Activated naive CD8-positive, alpha-beta T cell treated with anti-CD3 and anti-CD28 coated beads for 36 hours (primary cell): ENCODE results near the gene SLC25A45. TPM values are rescaled to one million over a fixed set of nuclear protein-coding genes. Genes with fewer than 3 reads are reported as not detected.

Experiments
- DNase-seq: peaks from one replicate; pipeline ENCODE4 v3.0.0; 2021
- H3K27ac Mint-ChIP-seq: one replicate; pipeline ENCODE4 v1.8.0; 2022; ENCODE audit warnings: mild to moderate bottlenecking, moderate library complexity, mixed read lengths
- H3K27me3 Mint-ChIP-seq: one replicate; pipeline ENCODE4 v1.8.0; 2022; ENCODE audit warnings: mild to moderate bottlenecking, mixed read lengths
- H3K36me3 Mint-ChIP-seq: one replicate; pipeline ENCODE4 v1.8.0; 2021; ENCODE audit warnings: mild to moderate bottlenecking, mixed read lengths
- H3K4me1 Mint-ChIP-seq: one replicate; pipeline ENCODE4 v1.8.0; 2021; ENCODE audit warnings: mixed read lengths
- H3K4me3 Mint-ChIP-seq: one replicate; pipeline ENCODE4 v1.8.0; 2022; ENCODE audit warnings: mild to moderate bottlenecking, moderate library complexity, mixed read lengths
- H3K9me3 Mint-ChIP-seq: one replicate; pipeline ENCODE4 v1.8.0; 2022; ENCODE audit warnings: mixed read lengths
- total RNA-seq, 2 experiments: library from RNA; stranded (reverse); gene quantifications; one replicate each; pipeline ENCODE4 v1.2.3, GENCODE V29; 2021

SLC25A45 gene
- total RNA-seq, 2 experiments from 2014 or later: 15.4 to 15.7 TPM

DNA sequence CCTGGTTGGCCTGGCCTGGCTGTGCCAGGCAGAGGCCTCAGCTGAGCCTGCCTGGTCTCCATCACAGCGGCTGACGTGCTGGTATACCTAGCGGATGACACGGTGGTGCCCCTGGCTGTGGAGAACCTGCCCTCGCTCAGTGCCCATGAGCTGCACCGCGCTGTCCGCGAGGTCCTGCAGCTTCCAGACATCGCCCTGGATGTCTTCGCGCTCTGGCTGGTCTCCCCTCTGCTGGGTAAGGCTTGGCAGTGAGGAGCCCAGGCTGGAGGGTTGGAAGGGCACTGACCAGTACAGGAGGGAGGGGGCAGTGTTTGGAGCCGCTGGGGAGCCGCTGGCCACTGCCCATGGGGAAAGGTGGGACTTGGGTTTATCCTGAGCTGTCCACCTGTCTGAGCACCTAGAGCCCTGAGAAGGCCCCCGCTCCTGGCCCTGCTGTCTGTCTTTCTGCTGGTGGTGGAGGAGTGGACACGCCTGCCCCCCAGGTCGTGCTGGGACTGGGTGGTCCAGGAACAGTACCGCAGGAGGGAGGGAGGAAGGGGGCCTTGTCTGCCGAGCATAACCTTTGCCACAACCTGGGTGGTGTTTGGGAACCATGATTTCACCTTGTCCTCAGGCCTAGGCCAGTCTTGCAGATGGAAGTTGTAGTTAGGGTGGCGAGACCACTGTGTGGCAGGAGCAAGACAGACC is 7.0 kb upstream of the SLC25A45 start:
- peaks cover 6% of the 10 kb centered on the region for H3K36me3 Mint-ChIP-seq
- peak overlapping the region; percentile 34 for H3K27ac Mint-ChIP-seq
- peaks cover 50% of the 10 kb centered on the region for H3K4me1 Mint-ChIP-seq
- no peaks in the 10 kb centered on the region for H3K9me3 Mint-ChIP-seq
- H3K27me3 Mint-ChIP-seq: no peaks in the 10 kb centered on the region
- peak overlapping the region; percentile 22 for H3K4me3 Mint-ChIP-seq
- no peak for DNase-seq

DNA sequence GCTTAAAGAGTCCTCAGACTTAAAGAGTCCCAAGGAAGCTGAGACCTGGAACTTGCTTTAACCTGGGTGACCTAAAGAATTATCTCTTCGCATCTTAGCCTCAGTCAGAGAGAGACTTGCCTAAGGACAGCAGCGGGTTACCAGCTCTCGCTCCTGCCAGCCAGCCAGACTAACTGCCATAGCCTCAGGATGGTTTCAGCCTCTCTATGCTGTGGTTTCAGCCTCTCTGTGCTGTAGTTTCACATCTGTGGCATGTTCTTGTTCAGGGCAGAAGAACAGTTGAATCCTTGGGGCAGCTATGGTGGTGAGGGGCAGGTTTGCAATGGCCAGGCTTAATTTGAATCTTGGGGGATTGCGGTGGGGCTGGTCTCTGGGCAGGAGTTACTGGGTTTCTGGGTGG is 6.3 kb upstream of the SLC25A45 start:
- H3K4me1 Mint-ChIP-seq: peaks cover 57% of the 10 kb centered on the region
- DNase-seq: no peak
- no peaks in the 10 kb centered on the region for H3K27me3 Mint-ChIP-seq
- no peaks in the 10 kb centered on the region for H3K9me3 Mint-ChIP-seq
- H3K27ac Mint-ChIP-seq: peak overlapping the region; percentile 17
- H3K36me3 Mint-ChIP-seq: peaks cover 6% of the 10 kb centered on the region
- peak overlapping the region; percentile 94 for H3K4me3 Mint-ChIP-seq

DNA sequence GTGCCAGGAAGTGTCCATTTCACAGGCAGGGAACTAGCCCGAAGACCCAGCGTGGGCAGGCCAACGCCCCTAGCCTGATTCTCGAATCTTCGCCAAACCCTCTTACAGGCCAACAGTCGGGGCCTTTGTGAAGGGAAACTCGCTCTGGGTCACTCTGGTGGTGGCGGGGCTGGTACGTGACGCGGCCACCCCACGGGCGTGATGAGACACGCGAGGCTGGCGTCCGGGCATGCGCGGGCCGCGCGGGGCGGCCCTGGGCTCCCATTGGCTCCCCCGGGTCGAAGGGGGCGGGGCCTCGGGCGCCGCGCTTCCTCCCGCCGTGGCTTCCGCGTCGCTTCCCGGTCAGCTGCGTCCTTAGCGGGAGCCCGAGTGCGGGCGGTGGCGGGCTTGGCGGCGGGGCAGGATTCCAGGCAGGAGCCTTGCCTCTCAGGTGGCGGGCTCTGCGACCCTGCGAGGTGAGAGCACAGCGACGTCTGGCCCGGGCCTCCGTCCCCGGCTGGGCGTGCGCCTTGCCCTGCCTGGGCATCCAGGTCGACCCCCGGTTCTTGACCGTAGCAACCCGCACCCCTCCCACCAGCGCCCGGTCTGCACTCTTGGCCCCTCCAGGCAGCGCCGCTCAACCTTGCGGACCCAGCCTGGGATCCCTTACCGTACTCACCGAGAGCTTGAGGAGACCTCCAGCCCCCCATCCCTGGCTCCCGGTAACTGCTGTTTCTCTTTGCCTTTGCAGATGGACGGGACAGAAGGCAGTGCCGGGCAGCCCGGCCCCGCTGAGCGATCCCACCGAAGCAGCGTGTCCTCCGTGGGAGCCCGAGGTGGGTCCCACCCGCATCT is 4.1 kb upstream of the SLC25A45 start, which contains the start of gene FRMD8:
Gene FRMD8, plus strand, starts transcription at position 331 of the 834 bp plus-strand sequence. Its CDS starts 400 bp downstream, at position 731.
- Mint-ChIP-seq H3K9me3 (no peaks in the 10 kb centered on the region), H3K36me3 (peaks cover 6% of the 10 kb centered on the region), H3K4me1 (peaks cover 65% of the 10 kb centered on the region), H3K27me3 (no peaks in the 10 kb centered on the region), H3K27ac (peak within 1 kb of the TSS; percentile 99), H3K4me3 (peak within 1 kb of the TSS; percentile 94)
- peak; percentile 86 for DNase-seq

DNA sequence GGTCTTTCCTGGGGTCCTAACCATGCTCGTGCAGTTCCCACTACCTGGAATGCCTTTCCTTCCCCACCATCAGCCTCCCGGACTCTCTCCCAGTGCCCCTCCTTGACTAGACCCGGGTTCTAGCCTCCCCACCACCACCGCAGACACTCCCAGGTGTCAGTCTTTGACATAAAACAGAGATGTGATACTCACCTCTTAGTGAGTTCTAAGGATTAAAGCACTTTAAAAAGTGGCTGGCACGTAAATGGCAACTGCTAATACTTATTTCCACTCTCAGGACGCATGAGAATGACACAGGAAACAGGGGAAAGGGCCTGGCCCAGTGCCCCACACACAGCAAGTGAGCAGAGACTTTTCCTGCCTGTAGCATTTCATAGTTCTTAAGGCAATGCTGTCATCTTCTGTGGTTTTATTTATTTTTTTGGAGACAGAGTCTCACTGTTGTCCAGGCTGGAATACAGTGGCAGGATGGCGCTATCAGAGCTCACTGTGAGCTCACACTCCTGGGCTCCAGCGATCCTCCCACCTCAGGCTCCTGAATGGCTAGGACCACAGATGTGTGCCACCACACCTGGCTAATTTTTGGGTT is 1.9 kb upstream of the SLC25A45 start:
- peaks cover 64% of the 10 kb centered on the region for H3K4me1 Mint-ChIP-seq
- H3K27me3 Mint-ChIP-seq: no peaks in the 10 kb centered on the region
- H3K27ac Mint-ChIP-seq: peak overlapping the region; percentile 99
- peak overlapping the region; percentile 64 for H3K4me3 Mint-ChIP-seq
- no peaks in the 10 kb centered on the region for H3K9me3 Mint-ChIP-seq
- H3K36me3 Mint-ChIP-seq: peaks cover 6% of the 10 kb centered on the region
- peak; percentile 30 for DNase-seq

DNA sequence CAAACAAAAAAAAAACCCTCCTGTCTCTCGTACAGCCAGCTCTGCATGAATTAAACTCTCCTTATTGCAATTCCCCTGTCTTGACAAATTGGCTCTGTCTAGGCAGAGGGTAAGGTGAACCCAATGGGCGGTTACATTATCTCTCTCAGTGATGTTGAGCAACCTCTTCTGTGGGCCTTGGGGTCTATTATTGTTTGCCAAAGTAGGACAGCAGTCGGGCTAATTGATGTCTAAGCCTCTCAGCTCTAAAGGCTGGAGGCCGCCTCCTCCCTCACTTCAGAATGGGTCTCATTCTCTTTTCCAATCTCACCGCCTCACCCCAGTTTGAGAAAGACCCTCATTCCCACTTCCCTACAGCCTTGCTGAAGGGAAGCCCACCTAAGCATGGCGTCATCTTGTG is 1.3 kb upstream of the SLC25A45 start:
- H3K4me1 Mint-ChIP-seq: peaks cover 59% of the 10 kb centered on the region
- no peak for DNase-seq
- H3K4me3 Mint-ChIP-seq: peak overlapping the region; percentile 64
- H3K9me3 Mint-ChIP-seq: no peaks in the 10 kb centered on the region
- peaks cover 6% of the 10 kb centered on the region for H3K36me3 Mint-ChIP-seq
- H3K27me3 Mint-ChIP-seq: no peaks in the 10 kb centered on the region
- peak overlapping the region; percentile 99 for H3K27ac Mint-ChIP-seq

DNA sequence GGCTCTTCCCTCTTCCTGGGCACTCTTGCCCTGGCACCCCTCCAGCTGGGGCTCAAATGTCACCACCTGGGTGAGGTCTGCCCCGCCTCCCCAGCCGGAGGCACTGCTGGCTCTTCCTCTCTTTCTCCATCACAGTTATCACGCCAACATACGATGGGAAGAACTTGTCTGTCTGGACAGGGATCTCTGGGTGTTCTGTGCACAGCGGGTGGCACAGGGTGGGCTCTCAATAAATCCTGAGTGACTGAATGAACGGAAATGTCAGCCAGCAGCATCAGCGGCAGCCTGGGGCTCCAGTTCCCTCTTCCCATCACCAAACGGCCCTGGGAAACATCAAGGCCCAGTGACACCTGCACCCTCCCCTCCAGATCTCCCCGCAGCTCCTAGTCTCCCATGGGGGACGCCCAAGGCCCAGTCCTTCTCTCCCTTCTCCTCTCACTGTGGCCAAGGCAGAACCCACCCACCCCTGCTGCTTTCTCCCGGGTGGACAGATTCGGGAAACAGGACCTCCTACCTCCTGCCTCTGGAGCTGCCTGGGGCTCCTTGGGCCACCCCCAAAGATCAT is 440 bp upstream of the SLC25A45 start:
- DNase-seq: no peak
- Mint-ChIP-seq H3K27me3 (no peaks in the 10 kb centered on the region), H3K36me3 (peaks cover 1% of the 10 kb centered on the region), H3K4me3 (peak overlapping the region; percentile 87), H3K27ac (peak overlapping the region; percentile 99), H3K9me3 (no peaks in the 10 kb centered on the region), H3K4me1 (peaks cover 51% of the 10 kb centered on the region)

DNA sequence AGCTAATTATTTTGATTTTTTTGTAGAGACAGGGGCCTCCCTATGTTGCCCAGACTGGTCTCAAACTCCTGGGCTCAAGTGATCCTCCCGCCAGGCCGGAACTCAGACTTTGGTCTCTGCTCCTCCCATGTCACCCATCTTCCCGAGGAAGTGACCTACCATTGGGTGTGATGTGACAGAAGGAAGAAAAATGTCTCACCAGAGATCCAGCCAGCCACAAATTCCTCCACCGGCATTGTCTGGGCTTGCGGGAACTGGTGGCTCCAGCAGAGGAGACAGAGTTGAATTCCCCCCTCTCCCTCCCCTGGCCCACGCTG is 772 bp downstream of the SLC25A45 start:
- H3K36me3 Mint-ChIP-seq: no peaks in the 10 kb centered on the region
- peak overlapping the region; percentile 87 for H3K4me3 Mint-ChIP-seq
- no peaks in the 10 kb centered on the region for H3K9me3 Mint-ChIP-seq
- no peak for DNase-seq
- no peaks in the 10 kb centered on the region for H3K27me3 Mint-ChIP-seq
- peak overlapping the region; percentile 99 for H3K27ac Mint-ChIP-seq
- H3K4me1 Mint-ChIP-seq: peaks cover 50% of the 10 kb centered on the region

DNA sequence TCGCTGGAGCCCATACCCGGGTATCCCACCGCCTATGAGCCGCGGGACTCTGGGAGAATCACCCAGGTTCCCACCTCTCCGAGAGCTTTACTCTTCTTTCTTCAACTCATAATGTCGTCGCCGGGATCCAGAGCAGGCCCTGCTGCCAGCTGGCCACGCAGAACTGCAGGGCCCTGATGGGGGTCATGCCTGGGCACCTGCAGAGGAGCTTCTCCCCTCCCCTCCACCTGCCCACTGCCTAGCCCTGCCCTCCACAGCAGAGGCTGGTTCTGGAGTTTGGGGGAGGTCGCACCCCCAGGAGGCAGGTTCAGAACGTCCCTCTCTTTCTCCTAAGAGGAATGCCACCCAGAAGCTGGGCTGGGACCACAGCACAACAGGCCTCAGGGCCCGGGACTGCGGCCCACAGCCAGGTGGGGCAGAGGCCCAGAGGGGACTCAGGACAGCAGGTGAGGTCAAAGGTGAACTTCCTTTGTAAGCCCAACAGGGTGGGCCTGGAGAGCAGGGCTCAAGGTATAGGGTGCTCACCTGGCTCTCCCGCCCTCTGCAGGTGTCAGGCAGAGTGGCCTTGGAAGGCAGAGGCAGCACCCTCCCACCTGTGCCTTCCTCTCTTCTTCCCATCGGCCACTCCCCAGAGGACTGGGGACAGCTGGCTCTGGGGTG is 1.9 kb downstream of the SLC25A45 start:
- Mint-ChIP-seq H3K27me3 (no peaks in the 10 kb centered on the region), H3K4me3 (peak overlapping the region; percentile 87), H3K4me1 (peaks cover 43% of the 10 kb centered on the region), H3K36me3 (no peaks in the 10 kb centered on the region), H3K9me3 (no peaks in the 10 kb centered on the region), H3K27ac (peak overlapping the region; percentile 99)
- DNase-seq: no peak

DNA sequence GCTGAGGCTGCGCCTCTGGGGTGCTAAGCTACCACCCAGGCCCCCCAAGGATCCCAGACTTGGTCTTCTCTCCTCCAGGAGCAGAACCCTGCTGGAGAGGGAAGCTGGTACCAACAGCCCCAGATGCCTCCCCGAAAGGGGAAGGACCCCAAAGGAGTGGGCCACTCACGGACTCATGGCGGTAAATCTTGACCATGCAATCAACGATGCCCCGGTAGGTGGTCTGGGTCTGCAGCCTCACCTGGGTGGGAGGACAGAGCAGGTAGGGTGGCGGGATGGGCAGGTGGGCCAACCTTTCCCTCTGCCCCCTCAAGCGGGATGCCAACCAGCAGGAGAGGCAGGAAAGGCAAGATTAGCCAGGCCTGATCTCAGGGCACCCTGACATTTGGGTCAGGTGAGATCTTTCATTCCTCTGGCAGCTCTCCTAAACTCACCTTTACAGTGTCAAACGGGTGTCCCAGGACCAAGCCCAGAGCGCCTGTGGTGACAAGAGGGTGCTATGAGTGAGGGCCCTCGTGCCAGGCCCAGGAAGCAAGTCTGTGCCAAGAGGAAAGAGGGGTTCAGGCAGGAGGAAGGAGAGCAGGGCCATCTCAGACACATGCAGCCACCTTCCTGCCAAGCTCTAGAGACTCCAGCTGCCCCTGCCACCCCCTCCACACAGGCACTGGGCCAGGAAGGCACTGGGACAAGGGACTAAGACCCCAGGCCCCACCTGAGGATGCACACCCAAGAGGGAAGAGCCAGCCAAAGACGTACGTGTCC is 2.6 kb downstream of the SLC25A45 start:
- Mint-ChIP-seq H3K27ac (peak overlapping the region; percentile 65), H3K9me3 (no peaks in the 10 kb centered on the region), H3K27me3 (no peaks in the 10 kb centered on the region), H3K36me3 (no peaks in the 10 kb centered on the region), H3K4me3 (peak overlapping the region; percentile 43), H3K4me1 (peaks cover 36% of the 10 kb centered on the region)
- DNase-seq: no peak

DNA sequence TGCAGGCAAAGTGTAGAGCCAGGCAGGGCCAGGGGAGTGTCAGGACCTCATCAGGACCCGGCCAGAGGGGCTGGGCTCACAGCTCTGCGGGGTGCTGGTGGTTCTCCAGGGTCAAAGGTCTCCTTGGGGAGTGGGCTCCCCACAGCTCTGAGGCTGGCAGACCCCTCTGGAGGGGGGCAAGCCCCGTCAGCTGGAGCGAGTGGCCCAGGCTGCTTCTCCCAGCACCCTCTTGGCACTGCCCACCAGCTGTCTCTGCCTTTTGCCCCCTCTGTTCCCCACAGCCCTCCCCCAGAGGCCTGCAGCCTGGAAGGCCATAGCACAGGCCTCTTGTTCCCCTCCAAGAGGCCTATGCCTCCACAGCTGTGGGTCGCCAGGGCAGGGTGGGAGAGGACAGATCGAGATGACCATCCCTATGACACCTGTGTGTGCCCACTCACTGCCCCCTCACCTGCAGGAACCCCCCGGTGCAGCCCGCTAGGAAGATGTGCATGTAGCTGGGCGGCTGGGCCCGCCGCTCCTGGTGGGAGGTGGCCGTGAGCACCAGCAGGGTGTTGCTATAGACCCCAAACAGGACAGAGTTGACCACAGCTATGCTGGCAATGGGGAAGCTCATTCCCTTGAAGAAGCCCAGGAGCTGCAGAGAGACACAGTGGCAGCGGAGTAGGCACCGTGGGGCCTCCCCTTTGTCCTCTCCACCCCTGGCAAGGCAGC is 3.4 kb downstream of the SLC25A45 start:
- H3K27ac Mint-ChIP-seq: no peak overlapping the region
- no peaks in the 10 kb centered on the region for H3K36me3 Mint-ChIP-seq
- H3K4me1 Mint-ChIP-seq: peaks cover 28% of the 10 kb centered on the region
- no peaks in the 10 kb centered on the region for H3K27me3 Mint-ChIP-seq
- H3K9me3 Mint-ChIP-seq: no peaks in the 10 kb centered on the region
- no peak for DNase-seq
- no peak overlapping the region for H3K4me3 Mint-ChIP-seq

DNA sequence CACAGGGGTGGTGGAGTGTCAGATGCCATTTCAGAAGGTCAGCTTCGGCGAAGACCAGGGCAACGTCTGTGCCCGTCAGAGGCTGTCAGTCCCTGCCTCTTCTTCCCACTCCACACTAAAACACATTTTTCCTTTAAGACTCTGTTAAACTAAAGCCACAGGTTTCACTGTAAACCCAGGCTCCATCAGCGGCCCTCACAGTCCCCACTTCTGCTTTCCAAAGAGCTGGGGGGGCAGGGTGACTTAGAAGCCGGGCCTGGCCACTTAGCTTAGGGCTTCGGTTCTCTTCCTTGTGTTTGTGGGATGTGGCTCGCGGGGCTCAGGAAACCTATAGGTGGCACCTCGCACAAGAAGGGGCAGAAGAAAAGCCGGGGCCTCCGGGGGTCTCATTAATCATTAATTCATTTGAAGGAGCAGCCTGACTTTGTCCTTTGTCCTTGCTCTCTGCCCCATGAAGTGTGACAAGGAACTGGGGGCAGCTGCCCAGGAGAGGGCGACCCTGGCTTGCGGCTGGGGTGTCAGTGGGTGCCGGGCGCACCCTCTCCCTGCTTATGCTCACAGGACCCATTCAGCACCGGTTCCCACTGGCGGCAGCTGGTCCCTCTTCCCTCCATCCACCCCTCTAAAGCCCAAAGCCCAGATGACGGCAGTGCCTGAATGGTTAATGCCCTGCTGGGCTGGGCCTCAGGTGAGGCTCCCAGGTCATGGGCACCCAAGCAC is 4.1 kb downstream of the SLC25A45 start:
- Mint-ChIP-seq H3K9me3 (no peaks in the 10 kb centered on the region), H3K27ac (no peak overlapping the region), H3K4me3 (no peak overlapping the region), H3K36me3 (no peaks in the 10 kb centered on the region), H3K4me1 (peaks cover 23% of the 10 kb centered on the region), H3K27me3 (no peaks in the 10 kb centered on the region)
- DNase-seq: no peak

DNA sequence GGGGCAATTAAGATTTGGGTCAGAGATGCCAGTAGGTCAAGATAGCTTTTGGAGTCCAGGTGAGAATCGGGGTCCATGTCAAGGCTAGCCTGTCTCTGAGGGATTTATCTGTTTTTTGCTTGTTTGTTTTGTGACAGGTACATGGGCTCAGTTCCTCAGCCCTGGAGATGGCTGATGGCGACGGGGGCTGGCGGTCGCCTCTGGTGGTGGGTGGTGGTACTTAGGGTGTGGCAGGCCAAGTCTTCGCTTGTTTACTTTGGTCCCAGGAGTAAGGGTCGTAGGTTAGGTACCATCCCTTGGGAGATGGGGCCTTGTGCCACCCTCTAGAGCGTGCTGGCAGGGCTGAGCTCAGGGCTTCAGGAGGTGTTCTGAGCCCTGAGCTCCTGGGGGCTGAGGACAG is 4.7 kb downstream of the SLC25A45 start:
- Mint-ChIP-seq H3K27ac (no peak overlapping the region), H3K27me3 (no peaks in the 10 kb centered on the region), H3K4me3 (no peak overlapping the region), H3K4me1 (peaks cover 17% of the 10 kb centered on the region), H3K36me3 (no peaks in the 10 kb centered on the region), H3K9me3 (no peaks in the 10 kb centered on the region)
- DNase-seq: no peak

DNA sequence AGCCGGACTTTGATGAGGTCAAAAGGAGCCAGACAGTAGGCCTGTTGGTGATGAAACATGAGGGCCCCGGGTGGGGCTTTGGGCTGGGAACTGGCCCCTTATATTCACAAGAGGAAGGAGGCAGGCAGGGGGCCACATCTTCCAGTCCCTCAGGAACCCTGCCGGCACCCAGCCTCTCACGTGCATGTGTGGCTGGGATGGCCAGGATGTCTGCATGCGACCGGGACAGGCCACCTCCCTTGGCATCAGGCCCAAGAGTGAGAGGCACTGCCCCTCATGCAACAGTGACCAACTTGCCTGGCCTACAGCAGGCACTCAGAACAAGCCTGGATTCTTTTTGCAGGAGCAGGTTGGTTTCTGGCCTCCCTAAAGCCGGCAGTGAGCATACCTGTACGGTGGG is 5.4 kb downstream of the SLC25A45 start:
- H3K27ac Mint-ChIP-seq: no peak overlapping the region
- H3K36me3 Mint-ChIP-seq: no peaks in the 10 kb centered on the region
- no peak overlapping the region for H3K4me3 Mint-ChIP-seq
- DNase-seq: no peak
- H3K4me1 Mint-ChIP-seq: peaks cover 12% of the 10 kb centered on the region
- no peaks in the 10 kb centered on the region for H3K27me3 Mint-ChIP-seq
- H3K9me3 Mint-ChIP-seq: no peaks in the 10 kb centered on the region
